GM21367 (cell line): Measurements from ENCODE around the gene PP2D1.
"Not testable (repeated sequence)": the region's sequence is repeated elsewhere in the genome, so short reads cannot be mapped to it uniquely, and the experiment has no call there.

Source experiments
- ATAC-seq: cut with Tn5 transposase; IDR thresholded peaks from one replicate; pipeline ENCODE4 v1.9.1; 2021; ENCODE audit not compliant: unreplicated experiment

PP2D1 gene

DNA sequence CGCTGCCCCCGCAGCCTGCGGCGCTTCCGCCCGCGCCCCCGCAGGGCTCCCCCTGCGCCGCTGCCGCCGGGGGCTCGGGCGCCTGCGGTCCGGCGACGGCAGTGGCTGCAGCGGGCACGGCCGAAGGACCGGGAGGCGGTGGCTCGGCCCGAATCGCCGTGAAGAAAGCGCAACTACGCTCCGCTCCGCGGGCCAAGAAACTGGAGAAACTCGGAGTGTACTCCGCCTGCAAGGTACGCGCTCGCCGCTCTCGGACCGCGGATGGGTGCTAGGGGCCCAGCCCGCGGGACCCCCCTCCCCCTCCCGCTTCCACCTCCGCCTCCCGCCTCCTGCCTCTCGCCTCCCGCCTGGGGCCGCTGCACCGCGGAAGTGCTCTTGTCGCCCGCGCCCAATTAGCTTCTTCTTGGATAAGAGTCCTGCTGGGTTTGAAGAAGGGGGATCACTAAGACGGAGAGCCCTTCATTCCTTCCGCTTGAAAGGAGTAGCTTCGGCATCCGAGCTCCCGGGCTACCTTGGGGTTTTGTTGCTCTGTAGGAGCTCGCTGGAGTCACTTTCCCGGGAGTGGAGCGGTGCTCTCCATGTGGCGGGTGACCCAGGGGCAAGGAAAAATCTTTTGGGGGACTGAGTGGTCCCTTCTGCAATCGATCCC, 28.6 kb upstream of the PP2D1 start:
- ATAC-seq: peak; percentile 28

- peak; percentile 50 for ATAC-seq
Observed at GRCh38 chr3:20039765-20040547, 27.9 kb upstream of the PP2D1 start, which contains the start of gene KAT2B. Gene KAT2B, plus strand, starts transcription at chr3:20040446. Its CDS starts 32 bp downstream, at chr3:20040478.

DNA sequence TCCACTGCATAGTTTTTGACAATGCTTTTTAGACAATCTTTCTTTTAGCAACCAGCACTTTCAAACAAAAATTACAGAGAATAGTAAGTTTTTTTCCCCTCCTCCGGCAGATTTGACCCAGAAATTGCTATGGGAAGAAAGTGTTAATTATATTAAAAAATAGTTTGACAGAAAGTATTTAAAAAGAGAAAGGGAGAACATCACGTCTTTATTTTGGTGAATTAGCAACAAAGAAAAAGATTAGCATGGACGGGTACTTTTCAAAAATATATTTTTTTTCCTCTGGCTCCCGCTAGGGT, 27.4 kb upstream of the PP2D1 start:
- no peak for ATAC-seq

DNA sequence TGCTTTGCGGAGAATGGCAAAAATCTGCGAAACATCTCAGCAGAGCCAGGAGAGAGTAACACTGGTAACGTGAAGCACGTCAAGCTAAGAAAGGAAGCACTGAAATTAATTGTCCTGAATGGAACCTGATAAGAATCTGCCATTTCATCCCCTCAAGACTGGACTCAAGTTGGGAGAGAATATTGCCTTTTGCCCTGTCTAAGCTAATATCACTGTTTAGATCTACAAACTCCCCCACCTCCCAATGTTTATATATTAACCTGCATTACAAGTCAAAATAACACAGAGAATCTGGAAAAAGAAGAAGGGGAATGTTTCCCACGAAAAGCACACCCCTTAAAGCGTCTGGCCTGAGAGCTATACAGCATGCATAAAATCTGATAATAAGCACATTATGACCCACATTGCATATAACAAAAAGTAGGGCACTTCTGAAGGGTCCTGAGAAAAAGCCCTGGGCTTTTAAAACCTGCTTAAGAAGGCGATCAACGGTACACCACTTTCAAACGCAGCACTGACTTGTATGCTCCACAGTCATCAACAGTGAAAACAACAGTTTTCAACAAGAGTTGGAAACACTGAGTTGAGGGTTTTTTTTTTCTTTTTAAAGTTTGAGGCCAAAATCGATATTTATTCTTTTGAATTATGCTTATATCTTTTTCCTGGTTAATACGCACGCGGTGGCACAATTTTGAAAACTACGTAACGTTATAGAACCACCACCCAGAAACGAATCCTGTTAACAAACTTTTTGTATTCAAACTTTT, 26.8 kb upstream of the PP2D1 start:
- no peak for ATAC-seq

GRCh38 chr3:20037255-20037996, 25.4 kb upstream of the PP2D1 start:
- no peak for ATAC-seq

- ATAC-seq: no peak
Observed at GRCh38 chr3:20035019-20035418, 23.0 kb upstream of the PP2D1 start.

DNA sequence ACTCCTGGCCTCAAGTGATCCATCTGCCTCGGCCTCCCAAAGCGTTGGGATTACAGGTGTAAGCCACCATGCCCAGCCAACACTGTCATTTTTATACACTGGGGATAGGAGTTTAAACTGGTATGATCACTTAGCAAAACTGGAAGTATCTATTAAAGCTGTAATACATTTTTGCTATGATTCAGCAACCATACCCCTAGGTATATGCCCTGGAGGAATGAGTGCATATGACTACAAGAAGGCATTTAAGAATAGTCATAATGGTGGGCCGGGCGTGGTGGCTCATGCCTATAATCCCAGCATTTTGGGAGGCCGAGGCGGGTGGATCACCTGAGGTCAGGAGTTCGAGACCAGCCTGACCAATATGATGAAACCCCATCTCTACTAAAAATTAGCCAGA, 19.9 kb upstream of the PP2D1 start:
- not testable (repeated sequence) for ATAC-seq

DNA sequence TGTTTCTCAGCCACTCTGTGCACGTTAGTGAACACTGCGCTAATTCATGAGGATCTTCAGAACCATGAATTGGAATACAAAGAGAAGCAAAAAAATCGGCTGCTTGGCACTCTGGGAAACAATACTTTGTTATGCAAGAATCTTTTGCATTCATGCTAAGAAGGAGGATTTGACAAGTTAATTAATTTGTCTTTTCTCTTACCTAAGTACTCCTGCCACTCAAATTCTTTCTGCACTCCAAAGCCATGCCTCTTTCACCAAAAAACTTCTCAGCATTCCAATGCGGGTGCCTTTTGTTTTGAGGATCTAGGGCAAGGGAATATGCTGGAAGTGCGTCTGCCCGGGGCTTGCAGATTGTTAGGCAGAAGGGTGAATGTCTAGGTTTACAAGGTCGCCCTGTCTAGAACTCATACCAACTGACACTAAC, 16.9 kb upstream of the PP2D1 start:
- ATAC-seq: no peak

GRCh38 chr3:20027136-20027535, 15.1 kb upstream of the PP2D1 start:
- ATAC-seq: no peak

GRCh38 chr3:20023623-20024405, 11.8 kb upstream of the PP2D1 start:
- no peak for ATAC-seq

DNA sequence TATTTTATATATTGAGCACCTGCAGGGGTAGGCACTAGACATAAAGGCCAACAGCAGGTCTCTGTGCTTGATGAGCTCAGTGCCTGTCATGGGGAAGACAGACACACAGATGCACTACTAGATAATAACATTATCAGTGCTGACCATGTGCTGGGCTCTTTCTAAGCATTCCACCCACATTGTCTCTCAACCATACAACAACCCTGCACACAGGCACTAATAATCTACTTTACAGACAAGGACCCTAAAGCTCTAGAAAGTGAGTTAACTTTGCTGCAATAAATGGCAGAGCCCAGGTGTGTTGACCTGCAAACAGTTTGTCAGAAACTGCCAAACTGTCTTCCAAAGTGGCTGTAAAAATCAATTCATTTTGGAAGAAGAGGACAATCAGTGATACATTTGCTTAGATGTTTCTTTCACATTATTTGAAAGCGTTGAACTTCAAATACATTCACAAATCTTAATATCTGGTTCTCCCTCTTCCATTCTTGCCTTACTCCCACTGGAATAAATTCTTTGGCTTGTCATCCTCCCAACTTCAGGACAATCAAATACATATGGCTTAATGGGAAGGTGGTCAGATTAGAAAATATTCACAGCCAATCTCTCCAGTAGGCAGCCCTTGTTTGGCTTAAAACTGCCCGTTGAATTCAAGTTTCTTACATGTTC, 11.0 kb upstream of the PP2D1 start:
- no peak for ATAC-seq

DNA sequence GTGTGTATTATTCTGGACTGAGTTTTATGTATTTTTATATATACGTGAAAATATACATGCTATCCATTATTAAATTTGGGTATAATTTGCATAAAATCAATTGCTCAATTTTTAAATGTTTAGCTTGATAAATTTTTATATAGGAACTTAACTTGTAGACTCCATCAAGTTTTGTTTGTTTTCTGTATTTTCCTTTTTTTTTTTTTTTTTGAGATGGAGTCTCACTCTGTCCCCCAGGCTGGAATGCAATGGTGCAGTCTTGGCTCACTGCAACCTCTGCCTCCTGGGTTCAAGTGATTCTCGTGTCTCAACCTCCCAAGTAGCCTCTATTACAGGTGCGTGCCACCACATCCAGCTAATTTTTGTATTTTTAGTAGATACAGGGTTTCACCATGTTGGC, 4.0 kb upstream of the PP2D1 start:
- not testable (repeated sequence) for ATAC-seq

GRCh38 chr3:20015525-20015924, 3.5 kb upstream of the PP2D1 start:
- no peak for ATAC-seq

DNA sequence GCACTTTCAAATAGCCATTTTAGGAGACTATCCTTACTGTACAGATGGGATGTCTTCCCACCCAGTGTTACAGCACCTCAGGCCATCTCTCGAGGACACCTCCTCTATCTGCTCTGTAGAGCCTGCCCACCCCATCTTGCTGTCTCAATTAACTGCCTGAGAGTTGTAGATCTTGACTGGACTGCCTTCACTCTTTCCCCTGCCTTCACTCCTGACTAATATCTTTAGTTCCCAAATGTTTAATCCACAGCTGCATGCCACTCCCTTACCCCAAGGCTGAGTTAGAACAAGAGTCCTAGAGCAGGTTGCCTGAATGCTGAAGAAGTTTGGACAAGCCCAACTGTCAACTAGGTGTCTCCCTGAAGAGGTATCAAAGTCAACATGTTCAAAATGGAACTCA, 1.3 kb upstream of the PP2D1 start:
- ATAC-seq: no peak

DNA sequence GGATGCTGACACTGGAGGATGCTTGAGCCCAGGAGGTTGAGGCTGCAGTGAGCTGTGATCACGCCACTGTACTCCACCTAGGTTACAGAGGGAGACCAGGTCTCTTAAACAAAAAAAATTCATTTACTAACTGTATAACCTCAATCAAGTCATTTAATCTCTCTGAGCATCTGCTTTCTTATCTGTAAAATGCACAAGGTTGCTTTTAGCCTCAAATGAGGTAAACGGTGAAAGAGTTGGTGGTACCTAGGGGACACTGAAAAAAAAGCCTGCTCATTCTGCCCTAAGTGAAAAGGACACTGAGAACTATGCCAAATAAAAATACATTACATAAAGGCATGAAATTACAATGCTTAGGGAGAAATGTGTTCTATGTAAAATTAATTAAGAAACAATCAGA, 3.4 kb downstream of the PP2D1 start:
- ATAC-seq: no peak

DNA sequence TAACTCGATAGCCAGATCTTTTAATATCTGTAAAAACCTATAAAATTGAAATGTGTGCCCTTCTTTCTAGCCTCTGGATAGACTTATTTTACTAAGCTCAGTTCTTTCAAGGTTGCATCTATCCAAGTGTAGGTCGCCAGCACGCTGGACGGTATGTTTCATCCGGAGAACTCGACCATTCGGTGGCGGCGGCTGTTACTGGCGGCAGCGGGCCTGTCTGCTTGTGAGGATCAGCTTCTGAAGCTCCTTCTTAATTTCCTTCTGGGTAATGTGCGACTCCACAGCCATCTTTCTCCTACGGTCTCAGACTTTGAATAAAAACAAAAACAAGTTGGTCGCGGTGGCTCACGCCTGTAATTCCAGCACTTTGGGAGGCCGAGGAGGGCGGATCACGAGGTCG, 4.1 kb downstream of the PP2D1 start:
- ATAC-seq: no peak

DNA sequence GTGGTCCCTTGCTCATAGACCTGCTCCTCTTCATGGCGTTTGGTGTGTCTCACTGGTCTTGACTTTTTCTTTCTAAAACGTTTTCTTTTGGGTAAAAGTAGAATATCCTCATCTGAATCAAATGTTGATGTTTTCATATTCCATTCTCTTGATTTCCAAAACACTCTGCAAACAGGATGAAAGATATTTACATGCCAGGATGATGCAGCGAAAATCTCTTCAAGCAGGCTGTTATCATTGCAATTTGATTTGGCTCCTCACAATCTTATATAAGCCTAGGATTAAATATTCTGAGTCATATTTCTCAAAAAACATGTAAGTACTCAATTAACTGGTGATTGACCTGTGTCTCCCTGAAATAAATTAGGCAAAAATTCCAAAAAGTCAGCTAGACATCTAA, 10.1 kb downstream of the PP2D1 start:
- ATAC-seq: no peak

DNA sequence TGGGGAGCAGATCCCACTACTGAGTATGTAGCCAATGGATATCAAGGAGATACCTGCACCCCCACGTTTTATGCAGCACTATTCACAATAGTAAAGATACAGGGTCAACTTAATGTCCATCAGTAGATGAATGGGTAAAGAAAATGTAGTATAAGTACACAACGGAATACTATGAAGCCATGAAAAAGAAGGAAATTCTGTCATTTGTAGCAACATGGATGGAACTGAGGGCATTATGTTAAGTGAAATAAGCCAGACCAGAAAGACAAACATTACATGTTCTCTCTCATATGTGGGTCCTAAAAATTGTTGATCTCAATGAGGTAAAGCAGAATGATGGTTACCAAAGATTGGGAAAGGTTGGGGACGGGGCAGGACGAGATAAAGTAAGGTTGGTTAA, 14.6 kb downstream of the PP2D1 start:
- ATAC-seq: no peak

- ATAC-seq: no peak
Observed at GRCh38 chr3:19994796-19995195, 17.3 kb downstream of the PP2D1 start.

DNA sequence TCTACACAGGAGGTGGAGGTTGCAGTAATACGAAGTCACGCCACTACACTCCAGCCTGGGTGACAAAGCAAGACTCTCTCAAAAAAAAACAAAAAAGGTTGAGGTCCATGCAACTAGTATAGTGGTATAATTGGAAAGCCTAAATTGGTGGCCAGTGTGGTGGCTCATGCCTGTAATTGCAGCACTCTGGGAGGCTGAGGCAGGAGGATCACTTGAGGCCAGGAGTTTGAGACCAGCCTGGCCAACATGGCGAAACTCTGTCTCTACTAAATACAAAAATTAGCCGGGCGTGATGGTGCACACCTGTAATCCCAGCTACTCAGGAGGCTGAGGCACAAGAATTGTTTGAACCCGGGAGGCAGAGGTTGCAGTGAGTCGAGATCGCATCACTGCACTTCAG, 23.2 kb downstream of the PP2D1 start:
- not testable (repeated sequence) for ATAC-seq
